Measurements from ENCODE around the gene PDGFRB. TPM values are rescaled to one million over a fixed set of nuclear protein-coding genes. Genes with fewer than 3 reads are reported as not detected.

The PDGFRB gene
- total RNA-seq, 1 experiment from 2014 or later: 10.4 TPM

DNA sequence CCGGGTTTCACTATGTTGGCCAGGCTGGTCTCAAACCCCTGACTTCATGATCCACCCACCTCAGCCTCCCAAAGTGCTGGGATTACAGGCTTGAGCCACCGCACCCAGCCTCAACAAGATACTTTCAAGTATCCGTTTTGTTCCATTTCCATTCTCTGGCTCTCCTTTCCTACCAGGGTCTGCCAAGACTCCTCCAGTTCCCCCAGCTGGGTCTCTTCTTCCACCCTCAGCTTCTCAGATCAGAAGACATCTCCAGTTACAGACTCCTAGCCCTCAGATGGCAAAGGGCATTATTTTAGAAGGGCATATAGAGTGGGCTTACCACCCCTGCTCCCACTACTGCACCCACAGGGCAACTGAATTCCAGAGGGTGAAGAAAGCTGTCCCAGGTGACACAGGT is 1.5 kb upstream of the PDGFRB start:
- no peak for DNase-seq
- H3K27me3 ChIP-seq: no peaks in the 10 kb centered on the region
- peaks cover 3% of the 10 kb centered on the region for H3K36me3 ChIP-seq
- H3K9me3 ChIP-seq: no peaks in the 10 kb centered on the region
- H3K4me3 ChIP-seq: no peak overlapping the region

DNA sequence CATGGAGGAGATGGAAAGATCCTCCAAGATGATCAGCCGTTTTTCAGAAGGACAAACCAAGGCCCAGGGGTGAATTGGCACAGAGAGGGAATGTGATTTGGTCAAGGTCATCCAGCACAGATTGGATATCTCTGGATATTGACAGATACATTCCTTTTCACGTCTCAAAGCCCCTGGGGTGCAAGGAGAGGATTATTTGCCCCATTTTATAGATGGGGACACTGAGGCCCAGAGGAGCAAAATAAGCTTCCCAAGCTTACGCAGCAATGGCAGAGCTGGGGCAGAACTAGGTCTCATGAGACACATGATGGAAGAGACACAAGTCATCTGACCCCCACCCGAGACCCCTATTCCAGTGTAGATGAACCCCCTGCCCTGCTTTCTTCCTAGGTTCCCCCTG is 895 bp upstream of the PDGFRB start:
- Histone ChIP-seq H3K36me3 (peaks cover 3% of the 10 kb centered on the region), H3K4me3 (no peak overlapping the region), H3K27me3 (no peaks in the 10 kb centered on the region), H3K9me3 (no peaks in the 10 kb centered on the region)
- DNase-seq: no peak

DNA sequence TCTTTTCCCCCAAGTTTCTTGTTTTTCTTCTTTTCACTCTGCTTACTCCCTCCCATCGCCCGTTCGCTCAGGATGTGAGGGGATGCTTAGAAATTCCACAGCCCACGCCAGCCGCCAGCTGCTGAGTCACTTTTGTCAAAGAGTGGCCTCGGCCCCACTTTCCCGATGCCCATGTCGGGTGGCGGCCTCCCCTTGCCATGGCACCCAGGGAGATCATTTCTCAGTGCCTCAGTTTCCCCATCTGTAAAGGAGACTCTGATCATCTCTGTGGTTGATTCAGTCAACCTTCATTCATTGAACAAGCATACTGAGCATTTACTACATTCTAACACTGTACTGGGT is 353 bp upstream of the PDGFRB start:
- Histone ChIP-seq H3K36me3 (peaks cover 3% of the 10 kb centered on the region), H3K4me3 (peak overlapping the region; percentile 40), H3K27me3 (no peaks in the 10 kb centered on the region), H3K9me3 (no peaks in the 10 kb centered on the region)
- no peak for DNase-seq

DNA sequence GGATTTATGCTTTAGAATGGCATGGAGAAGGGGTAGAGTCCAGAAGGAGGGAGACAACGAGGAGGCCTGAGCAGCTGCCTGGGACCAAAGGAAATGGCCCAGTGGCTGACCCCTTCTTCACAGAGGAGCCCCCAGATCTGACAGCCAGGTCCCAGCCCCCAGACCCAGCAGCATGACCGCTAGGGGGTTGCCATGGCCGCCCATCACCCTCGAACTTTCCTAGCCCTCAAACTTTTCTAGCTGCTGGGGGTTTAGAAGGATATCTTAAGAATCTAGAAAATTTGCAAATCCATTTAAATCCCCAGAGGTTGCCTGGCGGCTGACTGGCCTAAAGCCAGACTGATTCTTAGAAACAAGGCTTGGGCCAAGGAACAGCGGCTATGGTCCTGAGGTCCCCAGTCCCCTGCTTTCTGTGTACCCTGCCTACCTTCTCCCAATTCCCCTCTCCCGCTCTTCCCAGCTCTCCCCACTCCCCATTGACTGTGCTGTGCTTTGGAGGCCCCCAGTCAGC is 972 bp downstream of the PDGFRB start:
- DNase-seq: no peak
- no peaks in the 10 kb centered on the region for H3K27me3 ChIP-seq

GRCh38 chr5:150153957-150154617 is 1.6 kb downstream of the PDGFRB start:
- peak overlapping the region; percentile 40 for H3K4me3 ChIP-seq
- no peak for DNase-seq
- H3K9me3 ChIP-seq: no peaks in the 10 kb centered on the region
- H3K36me3 ChIP-seq: peaks cover 3% of the 10 kb centered on the region
- no peaks in the 10 kb centered on the region for H3K27me3 ChIP-seq

More for the DNA sequence above, 972 bp downstream of the PDGFRB start:
- peaks cover 3% of the 10 kb centered on the region for H3K36me3 ChIP-seq
- peak overlapping the region; percentile 40 for H3K4me3 ChIP-seq
- H3K9me3 ChIP-seq: no peaks in the 10 kb centered on the region

- DNase-seq: no peak
- no peak overlapping the region for H3K4me3 ChIP-seq
- H3K27me3 ChIP-seq: no peaks in the 10 kb centered on the region
- H3K9me3 ChIP-seq: no peaks in the 10 kb centered on the region
- H3K36me3 ChIP-seq: peaks cover 3% of the 10 kb centered on the region
These were observed 2.2 kb downstream of the PDGFRB start for GRCh38 chr5:150153483-150153882.

DNA sequence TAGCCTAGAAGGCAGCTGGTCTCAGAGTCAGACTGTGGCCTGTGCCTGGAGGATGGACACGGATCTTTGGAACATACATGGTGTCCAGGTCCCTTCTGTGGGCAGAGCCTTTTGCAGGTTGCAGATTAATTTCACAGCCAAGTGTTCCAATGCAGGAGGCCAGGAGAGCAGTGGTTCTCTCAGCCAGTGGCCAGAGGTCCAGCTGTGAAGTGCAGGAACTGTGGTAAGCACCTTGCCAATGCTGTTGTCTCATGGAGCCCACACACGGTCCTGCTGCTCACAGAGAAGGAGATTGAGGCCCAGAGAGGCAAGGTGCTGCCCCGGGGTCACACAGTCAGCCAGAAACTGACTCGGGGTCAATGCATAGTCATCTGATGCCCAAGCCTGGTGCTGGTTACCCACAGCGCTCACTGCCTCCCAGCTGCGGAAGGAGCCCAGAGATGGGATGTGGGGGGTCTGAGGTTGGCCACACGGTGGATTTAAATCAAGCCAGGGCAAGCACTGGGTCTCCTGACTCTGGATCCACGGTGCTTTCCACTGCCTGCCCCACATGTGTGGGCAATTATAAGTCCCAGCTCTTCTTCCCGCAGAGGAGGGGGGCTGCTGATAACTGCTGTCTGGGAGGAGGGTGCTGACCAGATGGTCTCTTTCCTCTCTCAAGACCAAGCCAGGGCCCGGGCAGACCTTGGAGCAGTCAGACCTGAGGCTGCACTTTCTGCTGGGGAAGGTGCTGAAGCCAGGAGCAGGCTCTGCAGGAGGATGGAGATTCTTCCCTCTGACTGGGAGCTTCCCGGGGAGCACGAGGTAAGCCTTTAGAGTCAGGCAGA is 2.8 kb downstream of the PDGFRB start:
- Histone ChIP-seq H3K4me3 (no peak overlapping the region), H3K27me3 (no peaks in the 10 kb centered on the region), H3K9me3 (no peaks in the 10 kb centered on the region), H3K36me3 (peaks cover 6% of the 10 kb centered on the region)
- no peak for DNase-seq

DNA sequence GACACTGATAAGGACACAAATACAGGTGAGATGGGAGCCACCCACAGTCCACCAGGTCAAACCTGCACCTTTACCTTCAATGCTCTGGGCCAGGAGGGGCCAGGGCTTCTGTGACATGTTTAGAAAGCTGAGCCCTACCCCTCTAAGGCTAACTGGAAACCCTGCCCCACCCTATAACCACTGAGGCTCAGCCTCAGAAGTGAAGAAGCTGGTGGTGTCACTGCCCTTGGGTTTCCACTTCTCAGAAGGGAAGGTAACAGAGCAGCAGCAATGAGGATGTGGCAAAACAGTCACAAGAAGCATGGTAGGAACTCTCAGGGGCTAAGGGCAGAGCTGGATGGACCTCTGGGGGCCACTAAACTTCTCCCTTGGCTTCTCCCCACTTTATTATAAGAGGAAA is 6.0 kb downstream of the PDGFRB start:
- peaks cover 6% of the 10 kb centered on the region for H3K36me3 ChIP-seq
- no peak overlapping the region for H3K4me3 ChIP-seq
- H3K27me3 ChIP-seq: no peaks in the 10 kb centered on the region
- no peaks in the 10 kb centered on the region for H3K9me3 ChIP-seq
- DNase-seq: no peak

DNA sequence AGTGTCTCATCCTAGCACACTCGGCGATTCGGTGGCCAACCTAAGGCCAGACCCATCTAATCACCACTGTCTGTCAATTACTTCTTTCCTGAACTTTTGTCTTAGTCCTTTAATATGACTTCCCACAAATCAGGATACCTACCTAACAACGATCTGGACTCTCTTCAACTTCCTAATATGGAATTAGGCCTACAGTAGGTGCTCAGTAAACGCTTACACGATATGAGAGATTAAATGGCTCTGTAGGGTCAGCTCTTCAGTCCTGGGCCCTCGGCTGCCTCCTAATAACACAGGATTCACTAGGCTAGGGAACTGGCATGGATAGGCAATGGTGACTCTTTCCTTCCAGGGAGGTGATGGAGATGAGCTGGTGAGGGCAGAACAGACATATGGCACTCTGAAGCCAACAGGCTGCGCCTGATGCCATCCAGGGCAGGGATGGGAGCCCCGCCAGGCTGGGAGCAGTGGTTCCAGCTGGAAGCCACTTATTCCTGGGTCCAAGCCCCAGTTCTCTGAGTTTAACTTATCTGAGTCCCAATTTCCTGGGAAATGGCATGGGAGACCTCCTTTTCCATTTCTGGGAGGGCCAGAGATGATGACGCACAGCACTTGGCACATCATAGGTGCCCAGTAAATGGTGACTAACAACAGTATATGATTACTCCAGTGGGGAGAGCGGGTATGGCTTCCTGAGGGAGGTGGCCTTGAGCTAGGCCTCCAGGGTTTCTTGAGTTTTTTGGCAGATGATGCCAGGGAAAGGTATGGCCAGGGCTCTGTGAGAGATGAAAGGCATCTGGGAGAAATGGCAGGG is 7.3 kb downstream of the PDGFRB start:
- H3K9me3 ChIP-seq: no peaks in the 10 kb centered on the region
- peaks cover 6% of the 10 kb centered on the region for H3K36me3 ChIP-seq
- no peaks in the 10 kb centered on the region for H3K27me3 ChIP-seq
- DNase-seq: peak; percentile 92
- no peak overlapping the region for H3K4me3 ChIP-seq

DNA sequence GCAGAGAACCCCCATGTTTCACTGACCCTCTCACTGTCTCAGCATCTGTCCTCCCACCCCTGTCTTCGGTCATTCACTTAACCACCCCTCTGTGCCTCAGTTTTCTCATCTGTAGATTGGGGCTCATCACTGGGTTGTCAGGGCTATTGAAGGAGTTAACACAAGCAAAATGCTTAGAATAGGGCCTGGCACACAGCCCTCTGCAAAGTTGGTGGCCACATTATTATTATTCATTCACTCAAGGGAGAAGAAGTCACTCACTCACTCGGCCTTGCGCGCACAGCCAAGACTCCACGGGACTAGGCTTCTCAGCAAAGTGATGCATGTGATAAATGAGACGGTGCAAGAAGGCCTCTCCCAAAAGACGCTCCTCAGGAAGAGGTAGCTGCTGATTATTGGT is 8.0 kb downstream of the PDGFRB start:
- Histone ChIP-seq H3K27me3 (no peaks in the 10 kb centered on the region), H3K4me3 (no peak overlapping the region), H3K36me3 (peaks cover 3% of the 10 kb centered on the region; the same call in 1 of the 2 replicates), H3K9me3 (no peaks in the 10 kb centered on the region)
- DNase-seq: no peak

GRCh38 chr5:150146862-150147601 is 8.6 kb downstream of the PDGFRB start:
- Histone ChIP-seq H3K36me3 (peaks cover 5% of the 10 kb centered on the region; the same call in 1 of the 2 replicates), H3K9me3 (no peaks in the 10 kb centered on the region), H3K27me3 (no peaks in the 10 kb centered on the region), H3K4me3 (no peak overlapping the region)
- DNase-seq: no peak

- Histone ChIP-seq H3K4me3 (no peak overlapping the region), H3K9me3 (no peaks in the 10 kb centered on the region), H3K36me3 (peaks cover 5% of the 10 kb centered on the region; the same call in 1 of the 2 replicates), H3K27me3 (no peaks in the 10 kb centered on the region)
- DNase-seq: no peak
These were observed 9.4 kb downstream of the PDGFRB start for GRCh38 chr5:150146235-150146634.

DNA sequence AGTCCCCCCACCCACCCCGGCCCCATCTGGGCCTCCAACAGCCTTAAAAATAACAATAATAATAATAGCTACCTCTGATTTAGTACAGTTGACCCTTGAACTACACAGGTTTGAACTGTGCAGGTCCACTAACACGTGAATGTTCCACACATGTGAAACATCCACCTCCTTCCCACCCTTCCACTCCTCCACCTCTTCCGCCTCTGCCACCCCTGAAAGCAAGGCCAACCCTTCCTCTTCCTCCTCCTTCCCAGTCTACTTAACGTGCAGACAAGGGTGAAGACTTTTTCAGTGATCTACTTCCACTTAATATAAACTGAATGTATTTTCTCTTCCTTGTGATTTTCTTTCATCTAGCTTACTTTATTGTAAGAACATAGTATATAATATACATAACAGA is 10.8 kb downstream of the PDGFRB start:
- peaks cover 5% of the 10 kb centered on the region; the same call in 1 of the 2 replicates for H3K36me3 ChIP-seq
- H3K27me3 ChIP-seq: no peaks in the 10 kb centered on the region
- no peaks in the 10 kb centered on the region for H3K9me3 ChIP-seq
- no peak overlapping the region for H3K4me3 ChIP-seq
- no peak for DNase-seq

DNA sequence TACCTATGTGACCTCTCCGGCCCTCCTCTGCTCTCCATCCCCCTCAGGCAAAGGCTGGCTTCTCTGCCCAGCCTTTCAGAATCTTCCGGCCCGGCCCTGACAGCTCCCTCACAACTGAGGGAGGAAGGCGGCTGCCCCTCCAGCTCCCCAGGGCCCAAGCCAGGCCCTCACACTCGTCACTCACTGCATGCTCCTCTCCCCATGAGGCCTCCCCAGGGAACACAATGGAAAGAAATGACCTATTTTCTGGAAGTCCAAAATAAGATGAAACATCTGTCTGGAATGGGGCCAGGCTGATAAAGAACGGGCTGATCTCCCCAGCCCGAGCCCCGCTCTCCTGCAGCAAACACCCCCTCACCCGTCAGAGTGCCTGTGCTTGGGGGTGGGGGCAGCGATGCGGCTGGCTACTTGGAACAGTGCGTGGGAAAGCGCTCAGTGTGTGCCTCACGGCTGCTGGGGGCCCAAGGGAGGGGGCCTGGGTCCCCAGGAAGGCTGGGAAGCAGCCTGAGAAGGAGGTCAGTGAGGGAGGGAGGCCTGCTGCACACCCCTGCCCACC is 11.3 kb downstream of the PDGFRB start:
- Histone ChIP-seq H3K4me3 (no peak overlapping the region), H3K9me3 (no peaks in the 10 kb centered on the region), H3K36me3 (peaks cover 5% of the 10 kb centered on the region; the same call in 1 of the 2 replicates), H3K27me3 (no peaks in the 10 kb centered on the region)
- no peak for DNase-seq

GRCh38 chr5:150143350-150144245 is 12.0 kb downstream of the PDGFRB start:
- Histone ChIP-seq H3K9me3 (no peaks in the 10 kb centered on the region), H3K4me3 (no peak overlapping the region), H3K36me3 (peaks cover 5% of the 10 kb centered on the region; the same call in 1 of the 2 replicates), H3K27me3 (no peaks in the 10 kb centered on the region)
- peak; percentile 99 for DNase-seq

All from MG63 (cell line).